Spleen (tissue), 7 donors: ENCODE measurements around the gene SMPX.

Experiments
- CTCF ChIP-seq, 11 experiments: fragments of 200-600 bp in 7 of 11; fragments of 450-650 bp in 4 of 11; sonication (generic) in 4 of 11; IDR thresholded peaks in 8 of 11; conservative IDR thresholded peaks in 3 of 11; 1 replicate in 7 of 11; 2 replicates in 4 of 11; pipeline versions ENCODE4 v1.4.0 to v1.8.0; 2016 to 2021; ENCODE audit warnings: antibody characterized with exemption in 11 of 11, inconsistent platforms in 4 of 11, mild to moderate bottlenecking in 1 of 11
- POLR2A ChIP-seq, 3 donors: fragments of 450-650 bp; IDR thresholded peaks; one replicate each; pipeline ENCODE4 v1.5.1; 2017; ENCODE audit warnings: antibody characterized with exemption in 3 of 3, mild to moderate bottlenecking in 1 of 3
- POLR2AphosphoS5 ChIP-seq, 3 donors: sonication (generic); formaldehyde crosslinking; IDR thresholded peaks; one replicate each; pipeline ENCODE4 v1.5.1; 2017; ENCODE audit warnings: antibody characterized with exemption in 3 of 3
- donor health status: DM: no; HTN: no; CAD: no; lungs with moderate emphysema.
- donor health status: DM: no; HTN: no; CAD: no.
- donor health status: DM: no; HTN: no; CAD: no.

DNA sequence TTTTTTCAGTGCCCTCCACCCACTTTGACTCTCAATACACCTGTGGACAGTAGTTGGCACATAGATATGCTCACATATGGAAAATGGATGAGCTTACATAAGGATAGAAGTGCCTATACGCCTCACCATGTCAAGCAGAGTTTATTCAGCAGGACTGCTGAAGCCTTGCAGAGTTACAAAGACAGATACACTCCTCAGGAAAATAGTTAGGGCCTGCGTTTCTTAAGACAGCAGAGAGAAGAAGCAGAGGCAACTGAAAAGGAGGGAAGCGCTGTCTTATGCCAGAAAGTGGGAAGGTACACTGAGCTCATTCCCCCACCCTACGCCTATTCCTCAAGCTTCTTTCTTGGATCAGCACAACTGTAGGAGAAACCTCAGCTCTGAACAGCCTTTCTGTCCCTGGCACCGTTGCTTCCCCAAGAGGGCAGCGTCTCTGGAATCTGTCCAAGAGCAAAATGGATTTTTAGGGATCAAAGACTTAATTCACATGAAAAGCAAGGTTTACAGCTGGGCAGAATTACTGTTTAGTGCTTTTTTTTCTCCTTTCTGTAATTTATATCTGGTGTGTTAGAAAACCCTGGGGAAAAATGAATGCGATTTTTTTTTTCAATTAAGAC is 44.2 kb upstream of the SMPX start:
- no peak for TF ChIP-seq POLR2AphosphoS5 (IDR thresholded peaks at IDR 0.05)
- TF ChIP-seq POLR2A (IDR thresholded peaks at IDR 0.05), result no peak
- no peak for TF ChIP-seq CTCF (IDR thresholded peaks at IDR 0.05 in 8 of 11, conservative IDR thresholded peaks at IDR 0.05 in 3 of 11)
